Measurements from ENCODE around the gene MACROD2.

DNA sequence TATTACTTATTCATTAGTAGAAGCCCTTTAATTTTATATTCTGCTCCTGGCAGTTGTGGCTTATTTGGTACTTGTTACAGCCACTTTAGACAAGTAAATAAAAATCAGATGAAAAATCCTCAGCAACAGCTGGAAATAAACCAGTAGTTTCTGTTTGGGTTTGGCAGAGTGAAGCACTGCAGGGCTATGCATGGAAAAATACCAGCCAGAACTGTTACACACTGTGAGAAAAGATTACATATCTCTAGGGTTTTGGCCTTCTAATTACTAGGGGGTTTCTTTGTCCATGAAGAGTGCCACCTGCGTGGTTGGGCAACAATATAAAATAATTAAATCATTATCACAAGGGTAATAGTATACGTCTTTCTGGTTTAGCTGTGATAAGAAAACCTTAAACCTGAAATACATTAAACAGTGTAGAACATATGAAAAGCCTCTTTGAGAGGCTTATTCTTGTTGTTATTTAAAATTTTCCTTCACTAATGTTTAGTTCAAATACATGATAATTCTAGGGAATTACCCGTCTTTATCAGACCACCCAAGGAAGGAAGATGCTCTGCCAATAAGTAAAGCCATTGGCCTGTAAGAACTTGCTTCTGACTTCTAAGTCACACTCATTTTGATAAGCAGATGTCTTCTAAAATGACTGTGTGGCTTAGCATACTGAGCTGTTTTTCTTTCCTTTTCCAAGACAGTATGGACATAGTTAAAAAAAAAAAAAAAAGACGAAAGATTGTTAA is 662.1 kb downstream of the MACROD2 start:
- TF ChIP-seq POLR2A (IDR thresholded peaks at IDR 0.05; ENCODE audit: low read depth, low read length) = no peak
- no peak for TF ChIP-seq TAF1 (IDR thresholded peaks at IDR 0.05; ENCODE audit: low read depth, low read length)
